ENCODE measurements around the gene NCOA5.

DNA sequence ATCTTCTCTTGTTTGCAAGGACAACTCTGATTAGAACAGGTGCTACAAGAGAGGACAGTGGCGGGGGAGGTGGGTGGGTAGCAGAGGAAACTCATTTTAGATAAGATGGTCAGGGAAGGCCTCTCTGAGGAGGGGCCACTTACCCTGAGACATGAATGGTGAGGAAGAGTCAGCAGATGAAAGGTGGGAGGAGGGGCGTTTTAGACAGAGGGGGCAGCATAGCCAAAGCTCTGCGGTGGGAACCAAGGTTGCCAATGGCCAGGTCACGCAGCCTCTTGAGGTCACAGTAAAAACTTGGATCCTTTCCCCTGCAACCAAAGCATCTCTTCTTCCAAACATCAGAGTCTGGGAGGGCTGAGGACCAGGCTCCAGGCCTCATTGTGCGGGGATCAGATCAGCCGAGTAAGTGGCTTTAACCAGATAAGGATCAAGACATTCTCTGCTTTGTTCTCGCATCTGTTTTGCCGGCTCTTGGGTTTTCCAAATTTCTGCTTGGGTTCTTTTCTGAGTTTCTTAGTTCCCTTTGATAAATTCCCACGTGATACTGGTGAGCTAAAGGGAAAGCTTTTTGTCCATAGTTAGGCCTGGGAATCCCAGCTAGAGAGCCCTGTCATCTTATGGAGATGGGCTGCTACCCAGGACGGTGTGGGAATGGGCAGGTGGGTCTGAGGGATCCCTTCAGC, 22.8 kb upstream of the NCOA5 start:
- TF ChIP-seq EP300 (IDR thresholded peaks at IDR 0.05), result no peak
- TF ChIP-seq, protein P1, sequence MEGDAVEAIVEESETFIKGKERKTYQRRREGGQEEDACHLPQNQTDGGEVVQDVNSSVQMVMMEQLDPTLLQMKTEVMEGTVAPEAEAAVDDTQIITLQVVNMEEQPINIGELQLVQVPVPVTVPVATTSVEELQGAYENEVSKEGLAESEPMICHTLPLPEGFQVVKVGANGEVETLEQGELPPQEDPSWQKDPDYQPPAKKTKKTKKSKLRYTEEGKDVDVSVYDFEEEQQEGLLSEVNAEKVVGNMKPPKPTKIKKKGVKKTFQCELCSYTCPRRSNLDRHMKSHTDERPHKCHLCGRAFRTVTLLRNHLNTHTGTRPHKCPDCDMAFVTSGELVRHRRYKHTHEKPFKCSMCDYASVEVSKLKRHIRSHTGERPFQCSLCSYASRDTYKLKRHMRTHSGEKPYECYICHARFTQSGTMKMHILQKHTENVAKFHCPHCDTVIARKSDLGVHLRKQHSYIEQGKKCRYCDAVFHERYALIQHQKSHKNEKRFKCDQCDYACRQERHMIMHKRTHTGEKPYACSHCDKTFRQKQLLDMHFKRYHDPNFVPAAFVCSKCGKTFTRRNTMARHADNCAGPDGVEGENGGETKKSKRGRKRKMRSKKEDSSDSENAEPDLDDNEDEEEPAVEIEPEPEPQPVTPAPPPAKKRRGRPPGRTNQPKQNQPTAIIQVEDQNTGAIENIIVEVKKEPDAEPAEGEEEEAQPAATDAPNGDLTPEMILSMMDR (IDR thresholded peaks at IDR 0.05), result no peak
- TF ChIP-seq POLR2A (IDR thresholded peaks at IDR 0.05), result no peak
- no peak for TF ChIP-seq POLR2AphosphoS5 (IDR thresholded peaks at IDR 0.05)
